HEK293T (cell line): ENCODE data around the gene IPO4.

Experiments
- ARNT ChIP-seq: fragments of 450-650 bp; IDR thresholded peaks from 2 replicates; pipeline ENCODE4 v1.6.1; 2017; ENCODE audit warnings: mild to moderate bottlenecking
- BHLHE40 ChIP-seq: fragments of 450-650 bp; IDR thresholded peaks from 2 replicates; pipeline ENCODE4 v1.6.1; 2016; ENCODE audit warnings: mild to moderate bottlenecking, moderate library complexity, borderline replicate concordance
- ELF4 ChIP-seq: fragments of 450-650 bp; IDR thresholded peaks from 2 replicates; pipeline ENCODE4 v1.6.1; 2017; ENCODE audit warnings: antibody characterized with exemption
- FOXM1 ChIP-seq: fragments of 450-650 bp; IDR thresholded peaks from 2 replicates; pipeline ENCODE4 v1.6.1; 2017; ENCODE audit warnings: mild to moderate bottlenecking, borderline replicate concordance
- HDGF ChIP-seq: fragments of 450-650 bp; IDR thresholded peaks from 2 replicates; pipeline ENCODE4 v1.6.1; 2017; ENCODE audit warnings: antibody characterized with exemption, borderline replicate concordance
- L3MBTL2 ChIP-seq: fragments of 450-650 bp; conservative IDR thresholded peaks from 2 replicates; pipeline ENCODE4 v1.6.1; 2016; ENCODE audit warnings: mild to moderate bottlenecking
- LEF1 ChIP-seq: fragments of 450-650 bp; IDR thresholded peaks from 2 replicates; pipeline ENCODE4 v1.6.1; 2017; ENCODE audit warnings: mild to moderate bottlenecking, borderline replicate concordance
- SP1 ChIP-seq: fragments of 450-650 bp; IDR thresholded peaks from 2 replicates; pipeline ENCODE4 v1.6.1; 2017
- SUZ12 ChIP-seq: fragments of 450-650 bp; IDR thresholded peaks from 2 replicates; pipeline ENCODE4 v1.6.1; 2016; ENCODE audit warnings: mild to moderate bottlenecking
- TARDBP ChIP-seq: fragments of 450-650 bp; IDR thresholded peaks from 2 replicates; pipeline ENCODE4 v1.6.1; 2016
- ZNF384 ChIP-seq: fragments of 450-650 bp; IDR thresholded peaks from 2 replicates; pipeline ENCODE4 v1.6.1; 2016

GRCh38 chr14:24162093-24162492, 26.5 kb downstream of the IPO4 start:
- TF ChIP-seq SUZ12 = no peak
- TF ChIP-seq BHLHE40 = no peak
- TF ChIP-seq L3MBTL2 = no peak
- TF ChIP-seq ELF4 = no peak
- no peak for TF ChIP-seq HDGF
- TF ChIP-seq LEF1 = no peak
- no peak for TF ChIP-seq ARNT
- TF ChIP-seq FOXM1 = no peak
- TF ChIP-seq TARDBP = no peak
- no peak for TF ChIP-seq ZNF384
- no peak for TF ChIP-seq SP1
